HG03060 (cell line): ENCODE measurements around the gene BTG4.

Experiments
- ATAC-seq: cut with Tn5 transposase; IDR thresholded peaks from one replicate; pipeline ENCODE4 v1.9.1; 2021; ENCODE audit warnings: low read depth, moderate number of reproducible peaks; ENCODE audit not compliant: unreplicated experiment

BTG4 gene

DNA sequence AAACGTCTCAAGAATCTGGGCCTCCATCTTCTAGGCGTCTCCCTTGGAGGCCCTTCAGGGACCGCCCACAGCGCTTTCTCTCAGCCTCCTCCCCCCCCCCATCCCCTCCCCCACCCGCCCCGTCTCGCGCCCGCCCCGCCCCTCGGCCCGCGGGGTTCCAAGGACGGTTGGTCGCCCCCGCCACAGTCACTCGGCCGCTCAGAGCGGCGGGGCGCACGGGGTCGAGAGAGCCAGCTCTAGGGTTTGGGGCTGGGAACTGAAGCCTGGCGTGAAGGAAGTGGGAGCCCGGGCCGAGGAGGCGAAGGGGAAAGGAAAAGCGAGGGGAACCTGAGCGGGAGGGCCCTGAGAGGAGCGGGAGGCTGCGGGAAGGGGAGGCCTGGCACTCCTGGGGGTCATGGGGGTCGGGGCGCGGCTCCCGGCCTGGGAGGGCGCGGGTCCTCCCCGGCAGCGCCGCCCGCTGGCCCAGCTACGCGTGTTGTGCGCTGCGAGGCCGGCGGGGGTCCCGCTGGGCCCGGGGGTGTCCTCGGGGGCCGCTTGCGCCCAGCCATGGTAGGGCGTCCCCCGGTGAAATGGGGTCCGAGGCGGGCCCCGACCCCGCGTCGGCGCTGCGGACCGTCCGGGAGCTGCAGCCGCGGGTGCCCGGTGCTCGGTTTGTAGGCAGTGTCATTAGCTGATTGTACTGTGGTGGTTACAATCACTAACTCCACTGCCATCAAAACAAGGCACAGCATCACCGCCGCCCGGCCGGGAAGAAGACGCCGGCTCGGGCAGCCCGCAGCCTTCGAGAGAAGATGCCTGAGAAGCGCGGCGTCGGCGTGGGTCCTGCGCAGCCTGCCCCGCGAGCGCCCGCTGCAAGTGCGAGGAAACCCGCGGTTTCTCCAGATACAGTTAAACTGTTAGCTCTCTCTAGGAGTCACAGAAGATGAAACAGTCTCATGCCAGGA is at the start of gene BTG4:
BTG4 (minus strand) TSS at position 91 of the 944 bp plus-strand sequence. CDS start 13,610 bp downstream, outside the sequence.
- no peak for ATAC-seq

DNA sequence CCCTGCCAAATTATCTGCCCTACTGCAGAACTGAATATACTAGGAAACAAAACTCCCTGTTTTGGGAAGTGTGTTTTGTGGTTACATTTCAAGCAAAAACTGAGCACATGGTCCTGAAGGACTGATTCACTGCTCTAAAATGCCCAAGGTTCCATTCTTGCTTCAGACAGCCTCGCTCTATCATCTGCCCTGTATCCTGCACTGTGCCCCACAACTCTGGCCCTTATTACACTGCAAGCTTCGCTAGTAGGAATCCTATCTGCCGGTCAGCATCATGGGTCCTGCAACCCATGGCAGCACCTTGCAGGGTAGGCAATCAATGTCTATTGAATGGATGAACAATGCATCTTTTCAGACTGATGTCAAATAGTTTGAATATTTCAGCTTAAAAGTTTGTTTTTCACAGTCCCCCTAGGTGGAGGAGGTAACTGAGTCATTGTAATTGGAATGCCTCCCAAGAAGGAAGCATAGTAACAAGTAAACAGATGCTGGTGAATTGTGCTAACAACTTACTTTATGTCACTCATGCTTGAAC is 49.7 kb upstream of the BTG4 start:
- no peak for ATAC-seq

- ATAC-seq = no peak
Observed at GRCh38 chr11:111561306-111561705, 49.1 kb upstream of the BTG4 start.

- no peak for ATAC-seq
Observed at GRCh38 chr11:111560800-111561199, 48.6 kb upstream of the BTG4 start.

DNA sequence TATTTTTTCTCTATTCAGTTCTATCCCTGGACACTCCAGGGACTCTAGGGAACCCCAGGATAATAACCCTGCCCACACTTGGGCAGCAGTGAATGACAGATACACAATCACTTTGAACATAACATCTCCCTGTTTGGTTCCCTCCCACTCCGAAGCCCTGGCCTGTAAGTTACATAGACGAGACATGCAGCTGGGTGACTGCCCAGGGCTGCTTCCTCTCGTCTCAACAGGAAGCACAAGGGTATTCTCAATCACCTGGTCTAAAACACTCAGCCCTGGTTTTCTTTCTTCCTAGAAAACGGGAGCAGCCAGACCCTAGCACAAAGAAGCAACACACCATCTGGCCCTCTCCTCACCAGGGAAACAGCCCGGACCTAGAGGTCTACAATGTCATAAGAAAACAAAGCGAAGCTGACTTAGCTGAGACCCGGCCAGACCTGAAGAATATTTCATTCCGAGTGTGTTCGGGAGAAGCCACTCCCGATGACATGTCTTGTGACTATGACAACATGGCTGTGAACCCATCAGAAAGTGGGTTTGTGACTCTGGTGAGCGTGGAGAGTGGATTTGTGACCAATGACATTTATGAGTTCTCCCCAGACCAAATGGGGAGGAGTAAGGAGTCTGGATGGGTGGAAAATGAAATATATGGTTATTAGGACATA is 47.7 kb upstream of the BTG4 start:
- no peak for ATAC-seq

- ATAC-seq = no peak
Observed at GRCh38 chr11:111557425-111558111, 45.4 kb upstream of the BTG4 start.

DNA sequence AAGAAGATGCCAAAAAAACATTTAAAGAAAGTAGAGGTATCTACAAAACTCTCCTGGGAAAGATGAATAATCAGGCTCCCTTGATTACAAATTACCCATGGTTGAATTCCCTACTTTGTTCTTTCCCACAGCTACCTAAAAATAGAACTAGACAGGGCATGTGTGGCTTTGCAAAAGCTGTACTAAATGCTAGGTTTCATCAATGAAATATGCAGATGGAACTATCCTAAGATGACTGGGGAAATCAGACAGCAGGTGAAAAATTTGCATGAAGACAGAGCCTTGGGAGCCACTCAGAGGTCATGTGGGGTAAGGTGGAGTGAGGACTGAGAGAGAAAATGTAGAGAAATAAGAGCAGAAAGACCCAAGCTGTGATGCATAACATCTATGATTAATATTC is 43.1 kb upstream of the BTG4 start:
- ATAC-seq = no peak

DNA sequence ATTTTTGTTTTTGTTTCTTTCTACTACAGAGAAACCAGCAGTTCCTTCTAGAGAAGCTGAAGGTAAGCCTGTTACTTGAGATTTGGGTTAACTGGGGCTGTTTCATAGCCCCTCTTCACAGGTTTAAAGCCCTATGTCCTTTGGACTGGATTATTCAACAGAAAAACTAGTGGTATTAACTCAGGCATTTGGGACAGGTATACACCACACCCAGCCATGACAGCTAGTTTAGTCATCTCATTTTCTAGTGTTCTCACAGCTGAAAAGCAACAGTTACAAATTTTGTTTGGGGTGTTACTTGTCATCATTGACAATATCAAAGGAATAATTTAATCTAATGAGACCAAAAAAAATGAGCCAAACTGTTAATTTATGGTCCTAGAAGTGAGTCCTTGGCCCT is 42.3 kb upstream of the BTG4 start:
- ATAC-seq = no peak

- ATAC-seq = no peak
Observed at GRCh38 chr11:111550258-111550657, 38.1 kb upstream of the BTG4 start.

- no peak for ATAC-seq
Observed at GRCh38 chr11:111549869-111550203, 37.6 kb upstream of the BTG4 start.

DNA sequence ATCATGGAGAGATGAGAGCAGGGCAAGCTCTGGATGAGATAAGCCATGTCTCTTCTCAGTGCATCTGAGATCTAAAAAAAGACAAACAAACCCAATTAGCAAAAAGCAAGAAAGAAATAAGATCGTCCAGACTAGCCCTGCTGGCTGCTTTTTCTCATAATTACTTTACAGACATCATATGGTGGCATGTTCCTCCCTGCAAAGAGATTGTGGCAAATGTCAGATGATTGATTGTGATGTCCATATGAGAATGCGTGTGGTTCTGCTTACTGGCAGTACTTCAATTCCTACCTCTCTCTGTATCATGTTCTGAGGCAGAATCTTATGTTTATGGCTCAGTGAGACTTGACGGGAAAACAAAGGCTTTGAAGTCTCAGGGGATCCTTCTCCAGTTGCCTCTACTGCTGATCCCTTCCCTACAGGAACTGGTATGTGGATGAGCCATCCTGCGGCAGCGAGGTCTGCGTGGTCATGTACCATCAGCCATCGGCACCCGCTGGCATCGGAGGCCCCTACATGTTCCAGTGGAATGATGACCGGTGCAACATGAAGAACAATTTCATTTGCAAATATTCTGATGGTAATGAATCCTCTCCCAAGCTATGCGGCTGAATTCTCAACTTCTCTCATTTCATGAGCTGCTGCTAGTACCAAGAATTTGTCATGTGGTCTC is 37.1 kb upstream of the BTG4 start:
- no peak for ATAC-seq

- no peak for ATAC-seq
Observed at GRCh38 chr11:111548525-111548924, 36.3 kb upstream of the BTG4 start.

GRCh38 chr11:111542606-111543275 is 30.6 kb upstream of the BTG4 start:
- no peak for ATAC-seq

DNA sequence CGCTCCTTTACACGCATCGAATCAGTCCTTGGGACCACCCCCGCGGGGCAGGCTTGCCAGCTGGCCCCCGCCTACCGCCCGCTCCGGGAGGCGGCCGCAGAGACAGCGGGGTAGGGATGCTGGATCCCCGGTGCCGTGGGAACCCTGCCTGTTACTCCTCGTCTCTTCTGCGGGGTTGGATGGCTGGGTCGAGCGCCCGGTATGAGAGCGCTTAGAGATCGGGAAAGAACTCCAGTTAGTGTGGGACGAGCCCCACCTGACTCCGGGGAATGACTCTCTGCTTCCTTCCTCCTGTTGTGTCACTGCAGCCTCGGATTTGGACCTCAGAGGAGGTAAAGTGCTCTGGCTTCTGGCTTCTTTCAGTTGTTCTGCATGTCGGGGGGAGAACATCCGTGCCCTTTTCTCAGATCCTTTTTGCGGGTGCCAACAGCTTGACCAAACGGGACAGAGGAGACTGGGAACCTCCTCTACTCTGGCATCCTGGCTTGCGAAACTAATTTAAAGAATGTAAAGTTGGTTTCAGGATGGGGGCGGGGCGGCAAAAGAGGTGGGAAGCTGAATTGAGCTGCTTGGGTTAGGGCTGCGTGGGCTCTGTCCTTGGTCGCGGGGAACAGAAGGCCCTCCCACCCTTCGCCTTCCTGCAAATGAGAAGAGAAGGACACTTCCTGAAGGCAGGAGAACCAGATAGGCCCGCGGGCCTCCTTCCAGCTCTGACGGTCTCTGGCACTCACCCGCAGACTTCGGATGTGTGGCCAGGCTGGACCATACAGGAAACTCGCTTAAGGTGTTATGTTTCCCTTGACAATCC is 29.3 kb upstream of the BTG4 start:
- no peak for ATAC-seq

DNA sequence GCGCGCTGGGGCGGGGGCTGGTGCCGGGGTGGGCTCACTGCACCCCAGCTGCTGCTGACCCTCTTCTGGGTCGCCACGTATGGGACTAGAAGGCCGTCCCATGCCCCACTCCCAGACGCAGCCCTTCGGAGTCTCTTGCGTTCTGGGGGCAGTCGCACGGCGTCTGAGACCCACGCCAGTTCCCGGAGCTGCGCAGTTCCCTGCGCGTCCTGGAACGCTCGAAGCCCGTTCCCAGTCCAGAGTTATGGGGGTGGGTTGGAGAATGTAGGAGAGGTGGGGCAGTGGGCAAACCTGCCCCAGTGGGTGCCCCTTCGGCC is 28.7 kb upstream of the BTG4 start:
- ATAC-seq = no peak

DNA sequence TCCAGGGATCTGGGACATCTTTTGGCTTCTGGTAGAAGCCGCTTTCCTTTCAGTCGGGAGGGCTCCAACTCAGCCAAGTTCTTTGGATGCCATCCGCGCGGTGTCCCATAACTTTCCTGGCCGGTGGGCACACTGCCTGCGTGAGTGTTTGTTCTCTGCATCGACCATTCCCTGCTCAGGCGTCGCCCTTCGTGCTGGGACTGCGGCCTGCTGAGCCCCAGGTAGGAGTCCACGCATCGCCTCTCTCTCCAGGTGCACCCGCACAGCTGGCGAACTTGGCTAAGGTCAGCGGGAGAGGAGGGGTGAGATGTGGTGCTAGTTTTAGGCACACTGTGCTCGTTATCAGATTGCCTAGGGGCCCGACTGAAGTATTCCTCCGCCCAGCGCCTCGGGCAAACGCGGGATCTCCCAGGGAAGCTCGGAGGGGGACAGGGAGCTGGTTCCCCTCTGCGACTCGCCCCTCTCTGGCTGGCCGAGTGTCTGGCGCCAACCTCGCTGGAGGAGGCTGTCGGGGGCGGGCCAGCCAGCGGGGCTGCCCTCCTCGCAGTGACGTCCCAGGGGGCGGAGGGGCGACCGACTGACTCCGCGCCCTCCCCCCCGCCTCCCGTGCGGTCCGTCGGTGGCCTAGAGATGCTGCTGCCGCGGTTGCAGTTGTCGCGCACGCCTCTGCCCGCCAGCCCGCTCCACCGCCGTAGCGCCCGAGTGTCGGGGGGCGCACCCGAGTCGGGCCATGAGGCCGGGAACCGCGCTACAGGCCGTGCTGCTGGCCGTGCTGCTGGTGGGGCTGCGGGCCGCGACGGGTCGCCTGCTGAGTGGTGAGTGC is 28.1 kb upstream of the BTG4 start, which contains the start of gene LAYN:
LAYN (plus strand) TSS at position 607 of the 823 bp plus-strand sequence; CDS start at position 731, 124 bp downstream.
- ATAC-seq = no peak

- no peak for ATAC-seq
Observed at GRCh38 chr11:111539426-111540113, 27.4 kb upstream of the BTG4 start.
